GM12872 (cell line): ENCODE data around the gene KCNJ4.
A peak's percentile ranks its signal among the peaks of the same experiment; 100 is the strongest.

ENCODE experiments used
- TF ChIP-seq, protein P1 (sequence below): IDR thresholded peaks from 3 replicates; pipeline ENCODE4 v1.5.1; 2011; ENCODE audit warnings: low read depth, mild to moderate bottlenecking, low read length, moderate library complexity; ENCODE audit not compliant: insufficient read depth

KCNJ4 gene

DNA sequence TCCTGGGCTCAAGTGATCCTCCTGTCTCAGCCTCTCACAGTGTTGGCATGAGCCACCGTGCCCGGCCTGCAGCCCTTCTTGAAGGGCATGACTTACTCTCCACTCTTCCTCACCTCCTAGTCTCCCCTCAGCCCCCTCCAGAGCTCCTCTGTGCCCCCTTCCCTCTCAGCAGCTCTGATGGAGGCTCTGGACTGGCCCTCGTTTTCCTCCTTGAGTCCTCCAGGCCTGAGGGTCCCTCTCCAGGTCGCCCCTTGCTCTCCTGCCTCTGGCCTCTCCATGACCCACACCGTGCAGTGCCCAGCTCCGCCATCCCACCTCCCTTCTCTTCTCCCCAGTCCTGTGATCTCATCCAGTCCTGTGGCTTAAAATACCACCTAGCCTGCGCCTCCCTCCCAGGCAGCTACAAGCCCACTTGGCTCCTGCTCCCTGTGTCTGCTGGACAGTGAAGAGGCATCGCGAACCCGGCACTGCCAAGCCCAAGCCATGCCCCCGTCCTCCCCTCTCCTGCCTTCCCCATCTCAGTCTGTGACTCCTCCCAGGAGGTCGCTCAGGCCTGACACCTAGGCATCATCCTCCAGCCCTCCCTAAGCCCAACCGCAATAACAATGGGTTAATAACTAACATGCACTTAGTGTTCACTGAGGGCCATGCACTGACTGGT, 11.9 kb downstream of the KCNJ4 start:
- TF ChIP-seq, protein P1, sequence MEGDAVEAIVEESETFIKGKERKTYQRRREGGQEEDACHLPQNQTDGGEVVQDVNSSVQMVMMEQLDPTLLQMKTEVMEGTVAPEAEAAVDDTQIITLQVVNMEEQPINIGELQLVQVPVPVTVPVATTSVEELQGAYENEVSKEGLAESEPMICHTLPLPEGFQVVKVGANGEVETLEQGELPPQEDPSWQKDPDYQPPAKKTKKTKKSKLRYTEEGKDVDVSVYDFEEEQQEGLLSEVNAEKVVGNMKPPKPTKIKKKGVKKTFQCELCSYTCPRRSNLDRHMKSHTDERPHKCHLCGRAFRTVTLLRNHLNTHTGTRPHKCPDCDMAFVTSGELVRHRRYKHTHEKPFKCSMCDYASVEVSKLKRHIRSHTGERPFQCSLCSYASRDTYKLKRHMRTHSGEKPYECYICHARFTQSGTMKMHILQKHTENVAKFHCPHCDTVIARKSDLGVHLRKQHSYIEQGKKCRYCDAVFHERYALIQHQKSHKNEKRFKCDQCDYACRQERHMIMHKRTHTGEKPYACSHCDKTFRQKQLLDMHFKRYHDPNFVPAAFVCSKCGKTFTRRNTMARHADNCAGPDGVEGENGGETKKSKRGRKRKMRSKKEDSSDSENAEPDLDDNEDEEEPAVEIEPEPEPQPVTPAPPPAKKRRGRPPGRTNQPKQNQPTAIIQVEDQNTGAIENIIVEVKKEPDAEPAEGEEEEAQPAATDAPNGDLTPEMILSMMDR: no peak

DNA sequence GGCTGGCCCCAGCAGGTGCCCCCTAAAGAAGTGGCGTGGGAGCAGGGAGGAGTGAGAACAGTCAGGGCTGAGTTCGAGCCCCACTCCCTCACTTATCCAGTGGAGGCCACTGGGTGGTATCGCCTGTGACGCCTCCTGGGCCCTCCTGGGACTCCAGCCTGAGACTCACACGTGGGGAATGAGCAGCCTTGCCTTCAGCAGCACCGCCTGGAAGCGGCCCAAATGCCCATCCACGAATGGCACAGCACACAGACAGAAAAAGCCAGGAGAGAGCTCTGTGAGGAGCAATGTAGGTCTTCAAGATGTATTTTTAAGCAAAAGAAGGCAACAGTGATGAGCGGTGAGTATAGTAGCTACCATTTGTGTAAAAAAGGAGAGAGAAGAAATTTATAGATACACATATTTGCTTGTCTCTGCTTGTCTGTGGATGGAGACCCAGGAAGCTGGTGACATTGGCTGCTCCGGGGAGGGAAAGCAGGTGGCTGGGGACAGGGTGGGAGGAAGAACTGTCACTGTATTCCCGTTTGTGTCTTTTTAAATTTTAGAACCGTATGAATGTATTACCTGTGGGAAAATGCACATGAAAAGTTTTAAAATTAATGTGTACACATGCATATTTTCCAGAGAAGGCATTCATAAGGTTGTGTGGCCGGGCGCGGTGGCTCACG, 13.2 kb downstream of the KCNJ4 start:
- TF ChIP-seq, protein P1: no peak

DNA sequence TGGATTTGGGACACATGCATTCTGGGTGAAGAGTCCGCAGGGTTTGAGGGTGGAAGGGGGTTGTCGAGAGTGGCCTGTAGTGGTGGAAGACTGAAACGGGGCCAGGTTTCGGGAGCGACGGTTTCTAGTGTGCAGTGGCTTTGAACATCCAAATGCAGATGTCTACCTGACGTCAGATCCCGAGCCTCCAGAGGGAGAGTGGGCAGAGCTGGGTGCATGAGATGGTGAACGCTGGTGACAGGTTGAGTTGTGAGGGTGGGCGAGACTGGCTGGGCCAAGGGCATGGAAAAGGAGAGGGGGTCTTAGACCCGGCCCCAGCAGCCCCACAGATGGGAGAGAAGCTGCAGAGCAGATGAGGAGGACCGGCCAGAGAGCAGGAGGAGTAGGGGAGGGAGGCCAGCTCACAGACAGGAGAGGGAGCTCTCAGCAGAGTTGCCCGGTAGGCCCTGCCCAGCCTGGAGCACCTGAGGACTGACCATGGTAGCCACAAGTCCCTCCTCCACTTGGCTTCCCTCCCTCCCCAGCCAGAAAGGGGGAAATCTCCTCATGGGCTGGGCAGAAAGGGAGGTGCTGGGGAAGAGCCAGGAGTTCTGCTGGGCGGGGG, 14.2 kb downstream of the KCNJ4 start:
- TF ChIP-seq, protein P1: no peak

DNA sequence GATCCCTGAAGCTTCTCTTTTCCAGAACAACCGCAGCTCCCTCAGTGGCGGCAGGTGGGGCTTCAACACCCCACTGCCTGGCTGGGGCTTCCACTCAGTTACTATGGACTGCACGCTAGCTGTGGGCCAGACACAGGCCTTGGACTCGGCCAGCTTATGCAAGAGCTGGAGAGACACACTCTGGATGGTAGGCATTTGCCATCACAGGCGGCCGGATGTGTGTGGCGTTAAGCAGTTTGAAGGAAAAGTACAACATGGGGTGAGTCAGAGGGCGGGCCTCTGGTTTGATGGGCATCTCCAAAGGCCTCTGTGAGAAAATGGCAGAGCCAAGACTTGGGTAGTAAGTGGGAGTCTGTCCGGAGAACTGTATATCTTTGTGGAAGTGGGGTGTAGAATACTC, 17.6 kb downstream of the KCNJ4 start:
- TF ChIP-seq, protein P1: no peak

DNA sequence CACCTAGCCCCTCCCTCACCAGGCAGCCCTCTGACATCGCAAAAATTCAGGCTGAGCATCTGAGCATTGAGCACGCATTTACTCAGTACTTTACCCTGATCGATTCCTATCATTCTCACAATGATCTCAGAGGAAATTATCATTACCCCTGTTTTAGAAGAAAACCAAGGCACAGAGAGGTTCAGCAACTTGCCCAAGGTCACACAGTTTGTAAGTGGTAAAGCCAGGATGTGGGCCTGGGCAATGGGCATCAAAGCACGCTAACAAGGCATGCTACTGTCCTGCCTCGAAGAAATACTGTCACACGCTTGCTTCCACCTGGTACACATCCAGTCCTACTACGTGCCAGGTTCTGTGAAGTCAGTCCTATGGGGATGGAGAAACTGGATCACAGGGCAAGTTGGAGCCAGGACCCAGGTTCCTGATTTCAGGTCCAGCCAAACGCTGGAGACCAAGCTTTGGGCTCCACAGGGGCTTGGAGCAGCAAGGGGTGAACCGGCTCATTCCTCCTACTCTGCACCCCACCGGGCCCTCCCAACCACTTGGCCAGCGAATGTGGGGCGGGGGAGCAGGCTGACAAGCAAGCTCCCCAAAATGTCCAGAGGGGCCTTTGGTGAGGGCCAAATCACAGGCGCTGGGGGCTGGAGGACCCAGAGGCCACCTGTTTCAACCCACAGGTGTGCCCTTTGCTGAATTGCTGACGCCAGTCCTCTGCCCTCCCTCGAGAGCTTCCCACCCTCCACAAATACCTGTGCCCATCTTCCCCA, 18.2 kb downstream of the KCNJ4 start:
- TF ChIP-seq, protein P1: no peak

DNA sequence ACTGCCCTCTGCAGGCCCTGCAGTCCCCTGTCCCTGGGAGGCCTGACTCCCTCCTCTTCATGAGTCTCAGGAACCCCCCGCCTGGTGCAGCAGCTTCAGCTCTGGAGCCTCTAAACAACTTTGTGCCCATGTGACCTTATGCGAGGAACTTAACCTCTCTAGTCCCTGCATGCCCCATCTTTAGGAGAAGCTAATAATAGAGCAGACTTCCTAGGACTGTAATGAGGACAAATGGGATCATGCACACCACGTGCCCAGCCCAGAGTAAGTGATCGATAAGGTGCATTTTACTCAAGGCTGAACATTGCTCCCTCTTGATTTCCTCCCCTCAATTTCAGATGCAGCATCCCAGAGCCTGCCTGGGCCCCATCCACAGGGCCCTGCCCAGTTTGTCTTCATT, 19.0 kb downstream of the KCNJ4 start:
- TF ChIP-seq, protein P1: no peak

DNA sequence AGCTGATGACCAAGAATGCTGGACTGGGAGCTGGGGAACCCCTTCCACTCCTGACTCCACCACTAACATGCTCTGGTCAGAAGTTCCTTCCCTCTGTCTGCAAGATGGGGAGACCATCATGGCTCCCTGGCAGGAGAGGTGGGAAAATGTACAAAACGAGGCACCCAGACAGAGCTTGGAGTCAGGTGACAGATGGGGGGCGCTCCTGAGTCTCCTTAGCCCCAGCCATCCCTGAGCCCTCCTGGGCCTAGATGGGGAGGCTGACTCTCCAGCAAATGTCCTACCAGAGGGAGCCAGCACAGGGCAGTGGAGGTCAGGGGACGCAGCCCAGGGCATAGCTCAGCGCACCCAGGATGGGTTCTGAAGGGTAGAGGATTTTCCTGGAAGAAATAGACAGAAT, 20.0 kb downstream of the KCNJ4 start:
- TF ChIP-seq, protein P1: 0 out of 3 replicates have a peak, but pooled peaks have one; percentile 8
